GM10847 (cell line): ENCODE data around the gene PSMG4.

Source experiments
- POLR2A ChIP-seq: IDR thresholded peaks from 2 replicates; pipeline ENCODE4 v1.6.1; 2011; ENCODE audit not compliant: insufficient read length; ENCODE audit errors: extremely low read depth

PSMG4 gene

DNA sequence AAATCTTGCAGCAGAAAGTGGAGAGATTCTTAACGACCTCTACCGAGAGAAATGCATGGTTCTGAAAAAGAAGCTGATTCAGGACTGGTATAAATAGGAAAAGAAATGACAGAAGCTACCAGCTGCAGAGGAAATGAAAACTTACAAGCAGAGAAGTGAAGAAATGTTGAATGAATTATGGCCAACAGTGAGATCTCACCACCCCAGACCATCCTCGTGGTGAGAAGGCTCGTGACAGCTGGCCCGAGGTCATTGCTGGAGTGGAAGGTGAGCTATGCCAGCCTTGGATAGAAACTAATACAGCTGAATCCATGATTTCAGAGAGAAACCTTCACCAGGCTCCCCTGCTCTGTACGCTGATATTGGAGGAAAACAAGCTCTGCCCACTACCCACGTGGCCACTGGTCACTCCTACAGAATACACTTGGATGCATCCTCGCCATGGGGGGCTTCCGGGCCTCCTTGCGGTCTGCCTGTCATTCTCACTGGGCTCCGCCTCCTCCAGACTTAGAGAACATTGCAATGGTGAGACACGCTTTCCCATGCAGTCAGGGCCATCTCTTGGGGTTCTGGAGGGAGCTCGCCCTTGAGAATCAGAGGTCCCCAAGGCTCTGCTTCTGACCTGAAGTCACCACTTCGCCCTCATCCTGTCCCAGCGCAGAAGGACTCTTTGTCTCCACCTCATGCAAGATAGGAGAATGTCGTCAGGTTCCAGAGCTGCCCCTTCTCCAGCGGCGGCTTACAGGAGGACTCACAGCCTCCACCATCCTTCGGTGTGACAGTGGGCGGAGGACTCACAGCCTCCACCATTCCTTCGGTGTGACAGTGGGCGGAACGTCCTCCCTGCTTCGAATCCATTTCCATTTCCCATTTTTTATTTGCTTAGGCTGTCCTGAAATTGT is 20.7 kb upstream of the PSMG4 start:
- no peak for TF ChIP-seq POLR2A

DNA sequence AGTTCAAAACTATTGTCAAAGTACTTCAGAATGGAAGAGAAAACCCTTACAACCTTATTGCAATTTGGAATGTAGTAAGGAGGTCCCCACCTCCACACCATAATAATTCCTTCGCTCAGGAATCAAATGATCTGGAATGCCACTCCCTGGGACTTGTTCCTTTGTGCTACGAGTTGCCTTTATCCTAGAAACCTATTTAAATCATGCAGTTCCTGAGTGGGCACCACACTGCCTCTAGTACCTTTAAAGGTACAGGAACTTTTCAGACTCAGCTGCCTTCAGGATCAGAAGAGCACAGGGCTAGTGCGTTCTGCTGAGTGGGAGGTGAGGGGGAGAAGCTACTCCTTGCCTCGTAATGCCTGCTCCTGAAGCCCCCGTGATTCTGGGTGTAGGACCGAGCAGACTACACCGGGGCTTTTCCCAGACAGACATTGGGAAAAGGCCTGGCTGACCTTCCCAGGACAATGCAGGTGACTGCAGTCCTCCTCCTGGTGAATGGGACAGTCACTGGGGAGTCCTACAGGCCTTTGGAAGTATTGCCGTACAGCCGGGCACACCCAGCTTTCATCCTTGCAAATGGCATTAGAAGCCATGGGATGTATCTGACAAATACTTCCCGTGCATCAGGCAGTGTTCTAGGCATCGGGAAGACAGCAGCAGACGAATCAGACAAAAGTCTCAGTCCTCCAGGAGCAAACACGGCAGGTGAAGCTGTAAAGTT is 19.5 kb upstream of the PSMG4 start:
- TF ChIP-seq POLR2A, result no peak

- TF ChIP-seq POLR2A, result no peak
These were observed 18.2 kb upstream of the PSMG4 start for GRCh38 chr6:3240595-3240994.

GRCh38 chr6:3242768-3243167 is 16.0 kb upstream of the PSMG4 start:
- no peak for TF ChIP-seq POLR2A

GRCh38 chr6:3244003-3244831 is 14.5 kb upstream of the PSMG4 start:
- TF ChIP-seq POLR2A, result no peak

- no peak for TF ChIP-seq POLR2A
These were observed 13.5 kb upstream of the PSMG4 start for GRCh38 chr6:3245216-3245615.

DNA sequence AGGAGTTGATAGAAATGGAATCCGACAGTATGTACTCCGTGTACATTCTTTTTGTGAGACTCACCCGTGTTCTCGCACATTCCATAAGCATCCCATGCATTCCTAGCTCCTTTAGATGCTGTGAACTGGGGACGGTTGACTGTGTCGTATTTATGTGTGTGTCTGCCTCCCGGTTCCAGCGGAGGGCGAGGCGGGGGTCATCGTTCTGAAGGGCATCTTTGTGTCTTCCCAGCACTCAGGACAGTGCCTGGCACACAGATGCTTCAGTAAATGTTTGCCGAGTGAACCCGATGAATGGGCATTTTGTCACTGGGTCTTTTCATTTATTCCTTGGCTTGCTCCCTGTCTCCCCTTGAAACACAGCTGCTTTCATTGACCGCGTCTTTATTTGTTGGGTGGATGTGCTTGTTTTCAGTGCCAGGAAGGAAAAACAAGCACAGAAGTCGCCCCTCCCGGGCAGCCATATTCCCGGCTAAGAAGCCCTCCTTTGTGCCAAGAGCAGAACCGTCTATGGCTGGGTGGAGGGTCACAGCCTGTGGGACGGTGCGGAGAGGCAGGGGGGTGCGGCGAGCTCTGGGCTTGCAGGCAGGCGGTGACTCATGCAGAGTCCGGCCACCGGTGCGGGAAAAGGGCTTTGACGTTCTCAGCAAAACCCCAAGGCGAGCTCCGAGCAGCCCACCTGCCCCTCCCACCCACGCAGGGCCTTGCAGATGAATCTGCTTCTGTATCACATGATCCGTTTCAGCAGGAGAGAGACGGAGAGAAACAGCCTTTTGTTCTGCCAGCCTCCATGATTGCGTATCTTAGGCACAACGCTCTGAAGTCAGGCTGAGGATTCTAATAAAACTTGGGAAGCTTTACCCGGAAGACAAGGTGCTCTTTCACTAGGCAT is 11.2 kb upstream of the PSMG4 start:
- no peak for TF ChIP-seq POLR2A

DNA sequence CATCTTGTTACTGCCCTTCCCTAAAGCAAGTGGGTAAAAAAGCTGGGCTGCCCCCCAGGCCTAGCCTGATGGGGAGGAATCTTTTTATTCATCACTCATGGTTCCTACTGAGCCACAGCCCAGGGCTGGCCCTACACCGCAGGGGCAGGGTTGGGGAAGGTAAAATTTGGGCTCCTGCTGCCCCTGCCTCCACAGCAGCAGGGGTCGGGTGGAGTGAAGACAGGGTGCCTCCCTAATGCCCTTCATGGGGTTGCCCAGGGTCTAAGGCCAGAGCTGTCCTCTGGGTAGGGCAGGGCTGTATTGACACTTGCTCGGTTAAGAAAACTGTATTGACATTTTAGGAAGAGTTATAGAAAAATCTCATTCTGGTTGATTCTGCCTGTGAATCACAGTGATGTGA is 8.9 kb upstream of the PSMG4 start:
- TF ChIP-seq POLR2A, result no peak

GRCh38 chr6:3250231-3250675 is 8.5 kb upstream of the PSMG4 start:
- no peak for TF ChIP-seq POLR2A

DNA sequence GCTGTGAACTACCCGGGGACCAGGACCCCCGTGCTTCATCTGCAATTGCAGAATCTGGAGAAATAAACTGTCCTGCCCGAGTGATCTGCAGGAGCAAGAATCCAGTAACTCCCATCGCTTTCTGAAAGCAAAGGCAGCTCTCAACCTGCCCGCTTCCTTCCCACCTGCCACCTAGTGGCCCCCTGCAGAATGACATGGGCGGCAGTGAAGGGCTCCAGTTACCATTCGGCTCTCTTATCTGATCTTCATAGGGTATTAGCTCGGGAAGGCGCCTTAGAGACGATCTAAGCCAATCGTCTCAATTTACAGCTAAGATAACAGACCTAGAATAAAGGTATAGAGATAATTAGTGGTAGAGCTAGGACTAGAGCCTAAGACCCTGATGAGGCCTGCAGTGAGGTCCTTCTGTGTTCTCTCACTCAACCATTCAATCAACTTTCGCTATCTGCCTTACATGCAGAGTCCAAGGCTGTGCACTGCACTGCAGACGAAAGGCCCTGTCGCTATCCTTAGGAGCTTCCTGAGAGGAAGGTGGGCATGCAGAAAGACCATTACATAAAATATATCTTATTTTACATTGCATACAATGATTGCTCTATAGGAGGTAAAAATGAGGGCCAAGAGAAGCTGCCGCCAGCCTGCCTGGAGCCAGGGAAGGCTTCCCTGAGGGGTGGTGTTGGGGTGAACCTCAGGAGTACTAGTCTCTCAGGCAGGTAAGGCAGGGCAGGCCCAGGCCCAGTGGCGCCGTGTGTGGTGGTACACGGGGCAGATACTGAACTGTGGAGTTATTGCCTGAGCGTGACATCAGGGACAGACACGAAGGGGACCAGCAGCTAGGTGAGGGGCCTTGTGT is 7.1 kb upstream of the PSMG4 start:
- TF ChIP-seq POLR2A, result no peak

DNA sequence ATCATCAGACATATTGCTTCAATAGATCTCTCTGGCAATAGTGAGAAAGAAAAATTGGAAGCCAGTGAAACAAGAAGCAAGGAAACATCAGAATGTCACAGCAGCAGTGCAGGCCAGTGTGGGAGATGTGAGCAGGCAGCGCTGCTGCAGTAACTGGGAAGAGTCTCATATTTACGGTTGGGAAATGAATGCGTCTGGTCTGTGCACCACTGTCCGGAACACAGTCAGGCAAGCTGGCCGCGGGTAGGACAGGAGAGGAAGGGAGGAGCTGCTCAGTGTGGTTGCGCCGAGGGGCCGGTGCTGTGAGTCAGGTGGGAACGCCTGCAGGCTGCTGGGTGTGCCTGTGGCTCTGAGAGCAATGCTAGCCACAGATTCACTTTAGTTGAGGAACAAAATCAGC is 6.4 kb upstream of the PSMG4 start:
- no peak for TF ChIP-seq POLR2A

DNA sequence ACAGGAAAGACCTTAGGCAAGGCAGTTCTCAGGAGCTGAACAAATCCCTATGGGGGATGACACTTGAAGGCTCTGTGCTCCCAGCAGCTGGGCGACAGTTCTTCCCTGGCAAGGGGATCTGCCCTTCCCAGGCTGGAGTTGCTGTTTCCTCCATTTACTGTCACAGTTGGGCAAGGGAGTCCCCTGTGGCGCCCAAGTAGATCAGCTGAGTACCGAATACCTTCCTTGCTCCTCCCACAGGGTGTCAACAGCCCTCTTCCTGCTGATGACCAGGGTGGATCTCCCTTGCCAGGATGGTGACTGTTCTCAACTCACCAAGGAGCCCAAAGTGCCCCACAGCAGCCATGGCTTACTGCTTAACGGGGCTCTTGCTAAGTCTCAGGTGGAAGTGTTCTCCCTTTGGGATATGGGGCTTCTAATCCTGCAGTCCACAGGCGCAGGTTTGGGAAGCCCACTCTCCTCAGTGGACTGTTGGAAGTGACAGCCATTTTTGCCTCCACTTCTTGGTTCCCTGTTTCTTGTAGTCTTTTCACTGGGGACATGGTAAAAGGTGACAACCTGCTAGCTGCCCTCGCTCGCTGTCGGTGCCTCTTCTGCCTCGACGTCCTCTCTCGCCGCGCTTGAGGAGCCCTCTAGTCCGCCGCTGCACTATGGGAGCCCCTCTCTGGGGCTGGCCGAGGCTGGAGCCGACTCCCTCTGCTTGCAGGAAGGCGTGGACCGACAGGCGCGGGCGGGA is 5.7 kb upstream of the PSMG4 start:
- no peak for TF ChIP-seq POLR2A

DNA sequence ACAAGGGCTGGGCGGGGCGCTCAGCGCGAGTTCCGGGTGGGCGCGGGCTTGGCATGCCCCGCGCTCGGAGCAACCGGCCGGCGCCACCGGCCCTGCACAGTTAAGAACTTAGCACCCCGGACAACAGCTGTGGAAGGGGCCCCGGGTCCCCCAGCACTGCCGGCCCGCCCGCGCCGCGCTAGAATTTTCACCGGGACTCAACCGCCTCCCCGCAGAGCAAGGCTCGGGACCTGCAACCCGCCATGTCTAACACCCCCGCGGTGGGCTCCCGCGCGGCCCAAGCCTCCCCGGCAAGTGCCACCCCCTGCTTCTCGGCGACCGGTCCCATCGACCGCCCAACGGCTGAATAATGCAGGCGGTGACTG is 5.2 kb upstream of the PSMG4 start:
- TF ChIP-seq POLR2A, result no peak
